ENCODE data around the gene OSBPL6.
"Not testable (repeated sequence)": the region's sequence is repeated elsewhere in the genome, so short reads cannot be mapped to it uniquely, and the experiment has no call there.

The OSBPL6 gene

DNA sequence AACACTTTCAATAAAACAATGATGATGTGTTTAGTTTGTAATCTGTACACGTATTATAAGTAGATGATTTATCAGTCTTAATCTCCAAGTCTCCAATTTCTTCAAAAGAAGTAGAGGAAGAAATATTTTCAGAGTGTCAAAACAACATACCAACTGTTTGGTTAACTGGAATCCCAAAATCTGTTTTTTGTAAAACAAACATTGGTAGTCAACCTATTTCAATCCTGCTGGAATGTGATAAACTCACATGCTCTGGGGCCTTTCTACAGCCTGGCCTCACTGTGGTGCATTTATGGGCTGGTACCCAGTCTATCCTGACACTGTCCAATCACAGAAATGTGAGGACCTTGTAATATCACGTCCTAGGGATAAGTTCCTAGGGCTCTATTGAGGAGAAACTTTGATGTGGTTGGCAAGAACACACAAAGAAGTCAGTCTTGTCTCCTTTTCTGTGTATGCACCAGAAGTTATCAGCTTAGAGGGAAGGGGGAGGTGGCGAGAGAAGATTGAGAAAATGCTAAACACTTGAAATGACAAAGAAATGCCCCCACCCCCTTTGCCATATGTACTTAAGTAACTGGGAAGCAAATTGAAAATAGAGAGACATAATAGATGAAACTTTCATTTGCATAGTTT, 209.5 kb downstream of the OSBPL6 start:
- DNase-seq (ENCODE audit: low spot score): no peak

DNA sequence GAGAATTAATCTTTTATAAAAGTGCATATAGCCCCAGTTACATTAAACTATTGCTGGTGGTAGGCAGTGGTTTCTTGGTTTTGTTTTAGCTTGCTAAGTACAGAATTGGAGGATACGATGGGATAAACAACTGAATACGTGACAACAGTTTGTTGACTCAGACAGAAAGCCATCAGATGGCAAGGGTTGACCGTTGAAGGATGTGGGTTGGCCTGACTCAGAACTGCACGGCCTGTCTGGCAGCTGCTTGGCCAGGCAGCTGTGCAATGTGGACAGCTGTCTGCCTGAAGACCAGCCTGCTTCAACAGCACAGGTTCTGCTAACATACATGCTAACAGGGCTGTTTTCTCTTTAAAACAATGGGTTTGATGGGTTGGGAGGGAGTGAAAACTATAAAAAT, 210.1 kb downstream of the OSBPL6 start:
- DNase-seq (ENCODE audit: low spot score): no peak

DNA sequence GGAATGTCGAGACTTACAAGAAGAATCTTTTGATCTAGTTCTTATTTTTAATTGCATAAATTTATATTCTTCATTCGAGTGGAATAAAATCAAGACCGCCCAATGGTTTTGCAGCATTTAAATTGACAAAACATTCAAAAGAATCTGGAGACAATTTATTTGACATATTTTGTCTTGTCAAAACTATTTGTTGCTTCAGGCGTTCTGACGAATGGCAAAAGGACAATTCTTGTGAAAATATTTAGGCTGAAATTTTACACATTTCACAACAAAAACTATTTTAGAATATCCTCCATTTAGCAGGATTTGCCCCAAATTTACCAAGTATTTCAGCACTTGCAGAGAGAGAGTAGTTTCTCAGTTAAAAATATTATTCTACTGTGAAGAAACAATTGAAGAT, 214.9 kb downstream of the OSBPL6 start:
- no peak for DNase-seq (ENCODE audit: low spot score)

- no peak for DNase-seq (ENCODE audit: low spot score)
These were observed 217.7 kb downstream of the OSBPL6 start for GRCh38 chr2:178412047-178412446.

GRCh38 chr2:178412453-178412852, 218.1 kb downstream of the OSBPL6 start:
- not testable (repeated sequence) for DNase-seq (ENCODE audit: low spot score)

DNA sequence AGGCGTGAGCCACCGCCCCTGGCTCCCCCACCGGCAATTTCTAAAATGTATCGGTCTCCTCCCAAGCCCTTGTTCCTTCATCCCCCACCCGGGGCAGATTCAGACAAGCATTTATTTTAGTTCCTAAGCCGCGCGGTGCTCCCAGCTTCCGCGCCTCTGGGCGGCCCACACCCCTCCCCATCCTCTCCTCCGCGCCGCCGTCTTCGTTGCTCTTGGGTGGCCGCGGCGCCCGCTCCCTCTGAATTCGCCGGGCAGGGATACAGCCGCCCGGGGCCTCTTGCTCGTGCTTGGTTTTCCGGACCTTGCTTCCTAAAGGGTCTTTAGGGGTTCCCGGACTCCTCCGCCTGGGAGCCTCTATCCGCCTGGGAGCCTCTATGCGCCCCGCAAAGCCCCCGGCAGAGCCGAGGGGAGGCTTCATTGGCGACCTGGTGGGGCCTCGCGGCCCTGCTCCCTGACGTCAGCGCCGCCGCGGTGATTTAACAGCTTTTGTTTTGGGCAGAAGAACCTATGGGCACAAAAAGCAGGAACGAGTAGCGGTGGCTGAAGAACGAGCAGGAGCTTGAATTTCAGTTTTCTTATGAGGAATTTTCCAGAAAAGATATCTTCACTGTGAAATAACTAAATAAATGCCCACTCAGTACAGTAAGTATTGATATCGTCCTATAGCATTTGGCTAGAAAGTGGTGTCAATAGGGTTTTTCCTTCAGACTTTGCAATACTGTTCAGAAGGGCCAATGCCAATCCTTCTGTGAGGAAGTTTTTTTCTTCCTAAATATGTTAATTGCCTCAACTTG, 219.4 kb downstream of the OSBPL6 start:
- peak; percentile 21 for DNase-seq (ENCODE audit: low spot score)

DNA sequence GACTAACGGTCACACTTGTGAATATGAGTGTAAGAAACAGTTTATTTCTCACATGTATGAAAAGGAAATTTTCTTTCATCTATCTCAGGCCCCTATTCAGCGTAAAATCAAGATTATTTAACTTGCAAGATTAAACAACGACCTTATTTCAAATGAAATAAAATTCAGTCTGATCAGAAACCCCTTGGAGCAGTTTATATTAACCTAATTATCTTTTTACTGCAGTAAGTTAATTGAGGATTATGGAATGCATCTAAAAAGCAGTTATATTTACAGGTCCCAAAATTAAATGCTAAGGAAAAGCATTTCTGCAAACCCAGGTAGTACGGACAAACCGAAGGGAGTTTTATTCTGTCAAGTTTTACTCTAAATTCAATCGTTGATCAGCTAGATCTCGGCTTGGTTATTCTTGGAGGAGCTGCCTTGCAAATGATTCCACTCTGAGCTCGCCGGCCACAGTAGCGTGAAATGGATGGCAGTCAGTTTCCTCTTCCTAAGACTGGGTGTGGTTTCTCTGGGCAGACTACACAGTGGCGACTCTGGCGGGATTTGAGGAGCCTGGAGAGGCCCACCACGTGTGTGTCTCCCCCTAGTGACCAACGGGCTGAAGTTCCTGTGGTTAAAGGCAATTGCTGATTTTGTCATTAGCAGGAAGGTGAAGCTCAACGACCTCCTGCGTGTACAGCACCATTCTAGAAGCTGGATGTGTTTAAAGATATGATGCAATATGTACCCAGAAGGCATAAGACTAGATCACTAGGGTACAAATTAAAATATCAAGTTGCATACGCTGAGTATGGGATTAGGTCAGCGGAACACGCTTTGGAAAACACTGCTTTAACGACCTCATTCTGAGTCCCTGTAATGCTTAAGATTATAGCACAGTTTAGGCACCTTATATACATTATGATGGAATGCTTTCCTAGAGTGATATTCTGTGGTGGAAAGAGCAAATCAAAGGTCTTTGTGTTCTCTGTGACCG, 220.2 kb downstream of the OSBPL6 start:
- DNase-seq (ENCODE audit: low spot score): peak; percentile 52

- no peak for DNase-seq (ENCODE audit: low spot score)
These were observed 221.7 kb downstream of the OSBPL6 start for GRCh38 chr2:178415979-178416378.

- no peak for DNase-seq (ENCODE audit: low spot score)
These were observed 223.6 kb downstream of the OSBPL6 start for GRCh38 chr2:178417916-178418315.

DNA sequence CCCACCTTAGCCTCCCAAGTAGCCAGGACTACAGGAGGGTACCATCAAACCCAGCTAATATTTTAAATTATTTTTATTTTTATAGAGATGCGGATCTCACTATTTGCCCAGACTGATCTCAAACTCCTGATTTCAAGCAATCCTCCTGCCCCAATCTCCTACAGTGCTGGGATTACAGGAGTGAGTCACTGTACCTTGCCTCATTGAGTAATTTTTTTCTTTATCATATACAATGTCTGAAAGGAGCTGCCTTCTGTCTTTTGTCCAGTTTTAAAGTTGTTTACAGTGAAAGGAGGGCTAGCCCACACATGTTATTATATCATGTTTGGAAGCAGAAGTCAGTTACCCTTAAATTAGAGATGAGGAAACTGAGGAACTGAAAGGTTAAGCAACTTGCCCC, 224.1 kb downstream of the OSBPL6 start:
- DNase-seq (ENCODE audit: low spot score): no peak

GRCh38 chr2:178419123-178419522, 224.8 kb downstream of the OSBPL6 start:
- DNase-seq (ENCODE audit: low spot score): no peak

DNA sequence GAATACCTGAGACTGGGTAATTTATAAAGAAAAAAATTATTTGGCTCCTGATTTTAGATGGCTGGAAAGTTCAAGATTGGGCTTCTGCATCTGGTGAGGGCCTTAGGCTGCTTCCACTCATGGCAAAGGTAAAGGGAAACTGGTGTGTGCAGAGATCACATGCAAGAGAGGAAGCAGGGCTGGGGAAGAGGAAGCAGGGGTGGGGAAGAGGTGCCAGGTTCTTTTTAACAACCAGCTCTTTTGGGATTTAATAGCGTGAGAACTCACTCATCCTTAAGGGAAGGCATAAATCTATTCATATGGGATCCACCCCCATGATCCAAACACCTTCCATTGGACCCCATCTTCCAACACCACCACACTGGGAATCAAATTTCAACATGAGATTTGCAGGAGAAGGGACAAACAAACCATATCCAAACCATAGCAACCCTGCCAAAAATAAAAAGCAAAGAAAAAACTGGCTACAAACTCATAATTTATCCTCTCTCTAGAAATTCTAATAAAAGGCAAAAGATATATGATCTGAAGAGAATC, 226.2 kb downstream of the OSBPL6 start:
- DNase-seq (ENCODE audit: low spot score): no peak

- DNase-seq (ENCODE audit: low spot score): no peak
These were observed 227.8 kb downstream of the OSBPL6 start for GRCh38 chr2:178422097-178422496.

DNA sequence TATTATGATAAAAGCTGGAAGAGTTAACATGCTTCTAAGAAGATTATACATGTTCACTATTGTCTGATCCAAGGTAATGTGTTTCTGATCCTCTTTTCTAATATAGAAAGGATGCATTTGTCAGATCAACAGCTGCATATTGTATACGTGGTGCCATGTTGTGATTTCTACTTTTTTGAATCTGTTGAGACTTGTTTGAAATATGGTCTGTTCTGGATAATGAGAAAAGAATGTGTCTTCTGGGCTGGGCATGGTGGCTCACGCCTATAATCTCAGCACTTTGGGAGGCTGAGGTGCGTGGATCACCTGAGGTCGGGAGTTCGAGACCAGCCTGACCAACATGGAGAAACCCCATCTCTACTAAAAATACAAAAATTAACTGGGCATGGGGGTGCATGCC, 229.4 kb downstream of the OSBPL6 start:
- DNase-seq (ENCODE audit: low spot score): not testable (repeated sequence)

DNA sequence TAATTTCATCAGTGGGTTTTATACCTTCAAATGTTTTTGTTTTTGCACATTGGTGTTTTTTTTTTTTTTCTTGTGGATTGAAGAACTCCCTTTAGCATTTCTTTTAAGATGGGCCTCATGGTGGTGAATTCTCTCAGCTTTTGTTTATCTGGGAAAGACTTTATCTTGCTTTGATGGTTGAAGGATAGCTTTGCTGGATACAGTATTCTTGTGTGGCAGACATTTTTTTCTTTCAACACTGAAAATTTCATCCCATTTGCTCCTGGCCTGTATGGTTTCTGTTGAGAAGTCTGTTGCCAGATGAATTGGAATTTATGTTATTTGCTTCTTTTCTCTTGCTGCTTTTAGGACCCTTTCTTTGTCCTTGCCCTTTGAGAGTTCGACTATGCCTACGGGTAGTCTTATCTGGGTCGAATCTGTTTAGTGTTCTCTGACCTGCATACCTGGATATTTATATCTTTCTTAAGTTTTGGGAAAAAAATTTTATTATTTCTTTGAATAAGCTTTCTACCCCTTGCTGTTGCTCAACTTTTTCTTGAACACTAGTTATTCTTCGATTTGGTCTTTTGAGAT, 231.0 kb downstream of the OSBPL6 start:
- no peak for DNase-seq (ENCODE audit: low spot score)

DNA sequence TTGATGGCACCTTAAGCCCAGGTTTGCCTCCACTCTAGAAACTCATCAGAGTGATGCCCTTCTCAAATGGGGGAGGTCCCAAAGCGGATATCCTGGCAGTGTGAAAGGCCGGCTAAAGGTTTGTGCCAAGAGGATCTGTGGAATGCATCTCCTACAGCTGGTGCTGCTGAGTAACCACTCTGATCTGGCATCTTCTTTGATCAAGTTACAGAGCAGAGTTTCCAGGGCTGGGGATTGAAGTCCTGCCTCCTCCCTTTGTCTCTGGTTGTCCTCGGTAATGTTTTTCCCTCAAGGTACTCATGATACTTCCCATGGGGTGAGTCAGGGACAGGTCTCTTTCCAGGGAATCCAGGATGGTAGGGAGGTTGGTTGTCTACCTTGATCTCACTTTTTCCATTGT, 232.1 kb downstream of the OSBPL6 start:
- DNase-seq (ENCODE audit: low spot score): no peak

GRCh38 chr2:178427458-178427857, 233.1 kb downstream of the OSBPL6 start:
- DNase-seq (ENCODE audit: low spot score): no peak

DNA sequence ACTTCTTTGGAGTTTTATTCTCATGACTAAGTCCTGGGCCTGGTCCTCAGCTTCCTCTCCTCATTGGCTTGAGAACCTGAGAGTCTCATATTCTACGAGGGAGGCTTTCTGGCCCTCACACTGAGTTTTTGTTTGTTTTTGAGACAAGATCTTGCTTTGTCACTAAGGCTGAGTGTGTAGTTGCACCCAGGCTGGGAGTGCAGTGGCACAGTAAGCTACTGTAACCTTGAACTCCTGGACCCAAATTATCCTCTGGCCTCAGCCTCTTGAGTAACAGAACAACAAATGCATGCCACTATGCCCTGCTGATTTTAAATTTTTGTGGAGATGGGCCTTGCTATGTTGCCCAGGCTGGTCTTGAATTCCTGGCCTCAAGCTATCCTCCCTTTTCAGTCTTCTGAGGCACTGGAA, 234.1 kb downstream of the OSBPL6 start:
- no peak for DNase-seq (ENCODE audit: low spot score)

- DNase-seq (ENCODE audit: low spot score): no peak
These were observed 235.0 kb downstream of the OSBPL6 start for GRCh38 chr2:178429336-178429735.

- no peak for DNase-seq (ENCODE audit: low spot score)
These were observed 242.3 kb downstream of the OSBPL6 start for GRCh38 chr2:178436662-178437061.

GRCh38 chr2:178441426-178441825, 247.1 kb downstream of the OSBPL6 start:
- no peak for DNase-seq (ENCODE audit: low spot score)
